IPS-18a (cell line): ENCODE data around the gene IGF1.

Experiments
- H3K27ac ChIP-seq: one replicate; pipeline ENCODE4 v1.5.1; 2013; ENCODE audit warnings: low read length
- H3K27me3 ChIP-seq: one replicate; pipeline ENCODE4 v1.6.1; 2013; ENCODE audit warnings: mild to moderate bottlenecking, low read length; ENCODE audit not compliant: control insufficient read depth, insufficient read depth
- H3K36me3 ChIP-seq: one replicate; pipeline ENCODE4 v1.6.1; 2013; ENCODE audit warnings: low read depth, low read length; ENCODE audit not compliant: control insufficient read depth
- H3K4me1 ChIP-seq: one replicate; pipeline ENCODE4 v1.6.1; 2013; ENCODE audit warnings: low read depth, low read length; ENCODE audit not compliant: control insufficient read depth
- H3K4me3 ChIP-seq: one replicate; pipeline ENCODE4 v1.5.1; 2013; ENCODE audit warnings: low read length
- H3K9ac ChIP-seq: one replicate; pipeline ENCODE4 v1.6.1; 2013; ENCODE audit warnings: mild to moderate bottlenecking, low read length, moderate library complexity
- H3K9me3 ChIP-seq: one replicate; pipeline ENCODE4 v1.6.1; 2013; ENCODE audit warnings: low read depth, low read length; ENCODE audit not compliant: control insufficient read depth

IGF1 gene

GRCh38 chr12:102510463-102510862, 30.1 kb upstream of the IGF1 start:
- Histone ChIP-seq H3K4me3 (no peak overlapping the region), H3K9me3 (no peaks in the 10 kb centered on the region)

GRCh38 chr12:102510031-102510430, 29.7 kb upstream of the IGF1 start:
- Histone ChIP-seq H3K4me1 (peaks cover 4% of the 10 kb centered on the region), H3K27ac (no peak overlapping the region), H3K4me3 (no peak overlapping the region), H3K36me3 (no peaks in the 10 kb centered on the region), H3K27me3 (no peaks in the 10 kb centered on the region), H3K9me3 (no peaks in the 10 kb centered on the region), H3K9ac (no peak overlapping the region)

More at GRCh38 chr12:102510463-102510862, 30.1 kb upstream of the IGF1 start:
- H3K4me1 ChIP-seq: peaks cover 4% of the 10 kb centered on the region
- H3K27ac ChIP-seq: no peak overlapping the region
- no peaks in the 10 kb centered on the region for H3K27me3 ChIP-seq
- H3K36me3 ChIP-seq: no peaks in the 10 kb centered on the region
- no peak overlapping the region for H3K9ac ChIP-seq

GRCh38 chr12:102509123-102509626, 28.8 kb upstream of the IGF1 start:
- Histone ChIP-seq H3K4me1 (peaks cover 4% of the 10 kb centered on the region), H3K27ac (no peak overlapping the region), H3K36me3 (no peaks in the 10 kb centered on the region), H3K4me3 (no peak overlapping the region), H3K9ac (no peak overlapping the region), H3K27me3 (no peaks in the 10 kb centered on the region), H3K9me3 (no peaks in the 10 kb centered on the region)

GRCh38 chr12:102508052-102508451, 27.7 kb upstream of the IGF1 start:
- Histone ChIP-seq H3K9ac (no peak overlapping the region), H3K4me1 (peaks cover 4% of the 10 kb centered on the region), H3K4me3 (no peak overlapping the region), H3K27ac (no peak overlapping the region), H3K36me3 (no peaks in the 10 kb centered on the region), H3K27me3 (no peaks in the 10 kb centered on the region), H3K9me3 (no peaks in the 10 kb centered on the region)

- Histone ChIP-seq H3K9ac (no peak overlapping the region), H3K27ac (no peak overlapping the region), H3K36me3 (no peaks in the 10 kb centered on the region), H3K27me3 (no peaks in the 10 kb centered on the region), H3K9me3 (no peaks in the 10 kb centered on the region), H3K4me3 (no peak overlapping the region), H3K4me1 (peaks cover 4% of the 10 kb centered on the region)
These were observed 26.9 kb upstream of the IGF1 start for GRCh38 chr12:102507301-102507700.

- Histone ChIP-seq H3K9me3 (no peaks in the 10 kb centered on the region), H3K36me3 (no peaks in the 10 kb centered on the region), H3K9ac (no peak overlapping the region), H3K27ac (no peak overlapping the region), H3K27me3 (no peaks in the 10 kb centered on the region), H3K4me1 (no peaks in the 10 kb centered on the region), H3K4me3 (no peak overlapping the region)
These were observed 24.5 kb upstream of the IGF1 start for GRCh38 chr12:102504871-102505270.

GRCh38 chr12:102504280-102504679, 23.9 kb upstream of the IGF1 start:
- Histone ChIP-seq H3K27me3 (no peaks in the 10 kb centered on the region), H3K9ac (no peak overlapping the region), H3K27ac (no peak overlapping the region), H3K9me3 (no peaks in the 10 kb centered on the region), H3K36me3 (no peaks in the 10 kb centered on the region), H3K4me1 (no peaks in the 10 kb centered on the region), H3K4me3 (no peak overlapping the region)

GRCh38 chr12:102503831-102504230, 23.5 kb upstream of the IGF1 start:
- no peak overlapping the region for H3K4me3 ChIP-seq
- H3K9ac ChIP-seq: no peak overlapping the region
- no peaks in the 10 kb centered on the region for H3K9me3 ChIP-seq
- no peaks in the 10 kb centered on the region for H3K4me1 ChIP-seq
- H3K36me3 ChIP-seq: no peaks in the 10 kb centered on the region
- no peaks in the 10 kb centered on the region for H3K27me3 ChIP-seq
- no peak overlapping the region for H3K27ac ChIP-seq

GRCh38 chr12:102503056-102503681, 22.8 kb upstream of the IGF1 start:
- H3K4me3 ChIP-seq: no peak overlapping the region
- no peaks in the 10 kb centered on the region for H3K36me3 ChIP-seq
- no peaks in the 10 kb centered on the region for H3K9me3 ChIP-seq
- no peaks in the 10 kb centered on the region for H3K27me3 ChIP-seq
- H3K4me1 ChIP-seq: no peaks in the 10 kb centered on the region
- H3K27ac ChIP-seq: no peak overlapping the region
- H3K9ac ChIP-seq: no peak overlapping the region

- Histone ChIP-seq H3K4me1 (no peaks in the 10 kb centered on the region), H3K9me3 (no peaks in the 10 kb centered on the region), H3K36me3 (no peaks in the 10 kb centered on the region), H3K4me3 (no peak overlapping the region), H3K27ac (no peak overlapping the region), H3K27me3 (no peaks in the 10 kb centered on the region), H3K9ac (no peak overlapping the region)
These were observed 21.4 kb upstream of the IGF1 start for GRCh38 chr12:102501773-102502172.

GRCh38 chr12:102498471-102498870, 18.1 kb upstream of the IGF1 start:
- Histone ChIP-seq H3K4me1 (no peaks in the 10 kb centered on the region), H3K27ac (no peak overlapping the region), H3K9me3 (no peaks in the 10 kb centered on the region), H3K9ac (no peak overlapping the region), H3K27me3 (no peaks in the 10 kb centered on the region), H3K4me3 (no peak overlapping the region), H3K36me3 (no peaks in the 10 kb centered on the region)

- H3K4me1 ChIP-seq: no peaks in the 10 kb centered on the region
- H3K9me3 ChIP-seq: no peaks in the 10 kb centered on the region
- no peaks in the 10 kb centered on the region for H3K36me3 ChIP-seq
- H3K4me3 ChIP-seq: no peak overlapping the region
- H3K9ac ChIP-seq: no peak overlapping the region
- no peak overlapping the region for H3K27ac ChIP-seq
- H3K27me3 ChIP-seq: no peaks in the 10 kb centered on the region
These were observed 17.4 kb upstream of the IGF1 start for GRCh38 chr12:102497743-102498142.
